NCI-H774 (cell line): ENCODE measurements around the gene ZNF664.

Source experiments
- DNase-seq: peaks from one replicate; lab custom pipeline; 2025; lab: John Stamatoyannopoulos, UW

Gene ZNF664

DNA sequence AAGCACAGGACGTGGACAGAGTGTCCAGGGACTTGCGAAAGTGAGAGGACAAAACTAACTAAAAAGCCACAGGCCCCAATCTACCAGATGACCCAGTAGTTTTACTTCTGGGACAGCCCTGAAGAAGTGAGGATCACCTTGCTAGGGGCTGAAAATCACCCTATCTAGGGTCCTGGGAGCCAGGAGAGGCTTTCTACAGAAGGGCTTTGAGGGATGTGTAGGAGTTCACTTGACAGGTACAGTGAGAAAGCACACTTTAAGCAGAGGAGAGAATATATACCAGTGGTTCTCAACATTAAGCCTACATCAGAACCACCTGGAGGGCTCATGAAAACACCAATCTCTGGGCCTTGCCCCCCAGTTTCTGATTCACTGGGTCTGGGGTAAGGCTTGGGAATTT, 60.8 kb downstream of the ZNF664 start:
- no peak for DNase-seq

DNA sequence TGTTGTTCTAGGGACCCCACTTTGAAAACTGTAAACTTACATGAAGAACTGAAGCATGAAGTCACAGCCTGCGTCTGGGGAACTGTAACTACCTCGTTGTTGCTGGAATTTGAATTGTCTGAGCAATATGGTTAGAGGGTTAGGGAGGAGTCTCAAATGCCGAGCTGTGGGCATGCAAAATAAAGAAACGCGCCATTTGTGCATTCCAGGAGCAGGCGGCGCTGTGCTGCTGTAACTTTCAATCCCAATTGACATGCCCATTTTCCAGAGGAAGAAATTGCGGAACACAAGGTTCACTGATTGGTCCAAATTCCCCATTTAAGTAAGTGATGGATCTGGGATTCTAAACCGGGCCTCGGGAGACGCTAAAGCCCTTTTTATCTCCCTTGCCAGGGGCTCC, 61.3 kb downstream of the ZNF664 start:
- DNase-seq, result no peak

DNA sequence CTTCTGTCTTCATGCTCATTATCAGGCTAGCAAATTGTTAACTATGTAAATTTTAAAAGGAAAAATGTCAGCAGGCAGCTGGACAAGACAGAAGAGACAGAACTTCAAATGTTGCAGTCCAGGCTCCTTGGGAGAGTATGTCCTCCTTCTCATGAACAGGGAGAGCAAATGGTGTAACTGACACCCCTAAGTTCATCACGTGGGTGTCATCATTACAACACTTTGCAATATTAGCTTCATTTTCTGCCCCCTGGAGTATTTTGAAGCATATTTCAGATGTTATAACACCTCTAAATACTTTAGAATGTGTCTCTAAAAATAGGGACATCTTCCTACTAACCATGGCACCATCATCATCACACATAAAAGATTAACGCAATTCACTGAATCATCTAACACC, 62.1 kb downstream of the ZNF664 start:
- no peak for DNase-seq

DNA sequence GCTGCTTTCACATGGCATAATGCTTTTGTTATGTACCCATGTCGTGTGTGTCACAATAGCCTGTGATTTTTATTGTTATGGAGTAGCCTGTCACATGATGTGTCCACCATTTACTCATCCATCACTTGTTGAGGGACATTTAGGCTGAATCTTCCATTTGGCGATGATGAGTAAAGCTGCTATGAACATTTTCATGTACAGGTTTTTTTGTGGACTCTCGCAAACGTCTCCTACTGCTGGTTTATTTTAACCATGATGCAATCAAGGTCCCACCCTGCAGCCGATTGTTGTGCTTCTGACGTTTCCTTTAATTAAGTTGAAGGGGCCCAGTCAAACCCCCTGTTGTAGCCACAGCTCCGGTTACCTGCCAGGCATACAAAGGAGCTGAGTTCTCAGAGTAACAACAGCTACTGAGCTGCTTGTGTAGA, 63.2 kb downstream of the ZNF664 start:
- no peak for DNase-seq

DNA sequence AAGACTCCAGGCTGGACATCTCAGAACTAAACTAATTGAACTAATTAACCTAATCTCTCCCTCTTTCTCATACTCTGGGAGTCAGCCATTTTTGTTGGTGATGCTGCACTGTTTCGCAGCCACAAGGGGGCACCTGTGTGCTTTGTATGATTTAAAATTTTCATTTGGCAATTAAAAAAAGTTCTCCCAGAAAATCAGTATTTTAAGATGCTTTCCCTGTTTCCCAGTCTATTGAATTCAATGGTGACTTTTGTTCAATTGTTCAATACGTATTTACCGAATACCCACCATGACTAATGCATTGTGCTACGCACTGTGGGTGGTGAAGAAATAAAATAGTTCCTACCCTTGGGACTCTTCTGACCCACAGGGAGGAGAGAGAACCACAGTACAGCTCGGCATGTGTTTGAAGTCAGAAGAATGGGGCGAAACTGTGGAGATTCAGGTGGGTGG, 63.7 kb downstream of the ZNF664 start:
- DNase-seq, result peak; percentile 5

- no peak for DNase-seq
Observed at GRCh38 chr12:124037331-124037730, 64.3 kb downstream of the ZNF664 start.

DNA sequence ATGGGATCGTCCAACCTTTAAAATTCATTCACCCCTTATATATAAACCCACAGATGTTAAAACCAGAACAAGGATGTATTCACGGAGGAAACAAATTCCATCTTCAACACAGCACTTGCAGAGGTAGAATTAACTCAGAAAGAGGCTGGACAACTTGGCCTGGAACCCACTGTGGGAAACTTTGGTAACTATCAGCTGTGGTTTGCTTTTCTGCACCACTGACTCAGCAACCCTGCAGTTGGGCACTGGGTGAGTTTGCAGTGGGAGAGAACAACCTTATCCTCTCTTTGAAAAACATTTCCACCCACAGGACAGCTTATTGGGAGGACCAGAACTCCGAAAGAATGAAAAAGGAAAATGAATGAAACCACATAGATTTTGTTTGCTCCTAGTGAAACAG, 66.3 kb downstream of the ZNF664 start:
- DNase-seq, result no peak

DNA sequence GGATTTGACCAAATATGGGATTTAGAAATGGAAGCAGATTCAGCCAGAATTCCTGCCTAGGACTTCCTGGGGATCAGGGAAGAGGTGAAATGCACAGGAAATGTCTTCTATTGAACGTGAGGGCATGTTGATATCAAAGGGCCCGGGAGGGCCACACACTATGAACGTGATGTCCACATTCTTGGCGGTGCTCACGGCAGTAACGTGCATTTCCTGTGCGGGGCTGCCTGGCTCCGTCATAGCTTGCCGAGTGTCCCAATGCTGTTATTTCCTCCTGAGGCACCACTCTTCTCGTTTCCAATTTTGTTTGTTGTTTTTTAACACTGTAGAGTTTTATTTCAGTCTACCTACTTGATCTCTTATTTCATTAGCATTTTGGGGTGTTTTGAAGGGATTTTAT, 67.3 kb downstream of the ZNF664 start:
- DNase-seq, result no peak

GRCh38 chr12:124040737-124041136, 67.7 kb downstream of the ZNF664 start:
- no peak for DNase-seq

- DNase-seq, result no peak
Observed at GRCh38 chr12:124041907-124042306, 68.9 kb downstream of the ZNF664 start.

DNA sequence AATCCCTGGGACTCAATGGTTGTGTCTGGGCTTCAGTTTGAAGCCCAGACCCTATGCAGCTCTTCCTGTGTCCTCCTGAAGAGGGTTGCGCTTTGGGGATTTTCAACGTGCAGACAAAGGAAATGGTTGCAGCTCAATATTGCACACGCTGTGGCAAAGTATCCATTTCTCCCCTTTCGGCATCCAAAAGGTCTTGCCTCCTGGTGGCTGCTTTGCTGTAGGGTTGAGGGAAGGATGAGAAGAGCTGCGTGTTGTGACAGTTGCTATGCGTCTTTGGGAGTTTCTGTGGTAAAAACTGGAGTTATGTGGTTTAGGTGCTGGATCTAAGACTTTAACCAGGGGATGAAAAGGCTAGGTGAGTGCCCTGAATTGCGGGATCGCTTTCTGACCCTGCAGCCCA, 71.0 kb downstream of the ZNF664 start:
- DNase-seq, result no peak

GRCh38 chr12:124044809-124045321, 71.8 kb downstream of the ZNF664 start:
- no peak for DNase-seq

- no peak for DNase-seq
Observed at GRCh38 chr12:124045671-124046455, 72.8 kb downstream of the ZNF664 start.

DNA sequence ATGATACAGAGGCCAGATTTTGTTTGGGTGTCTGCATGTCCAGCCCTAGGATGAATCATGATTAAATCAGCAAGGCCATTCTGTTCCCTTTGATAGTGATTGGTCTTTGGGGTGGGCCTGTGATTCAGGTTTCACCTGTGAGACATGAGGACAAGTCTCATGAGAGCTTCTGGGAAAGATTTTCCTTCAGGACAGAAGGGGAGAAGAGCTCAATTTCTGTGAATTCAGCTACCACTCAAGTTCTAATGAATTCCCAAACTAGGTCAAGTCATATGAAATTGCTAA, 73.4 kb downstream of the ZNF664 start:
- no peak for DNase-seq

DNA sequence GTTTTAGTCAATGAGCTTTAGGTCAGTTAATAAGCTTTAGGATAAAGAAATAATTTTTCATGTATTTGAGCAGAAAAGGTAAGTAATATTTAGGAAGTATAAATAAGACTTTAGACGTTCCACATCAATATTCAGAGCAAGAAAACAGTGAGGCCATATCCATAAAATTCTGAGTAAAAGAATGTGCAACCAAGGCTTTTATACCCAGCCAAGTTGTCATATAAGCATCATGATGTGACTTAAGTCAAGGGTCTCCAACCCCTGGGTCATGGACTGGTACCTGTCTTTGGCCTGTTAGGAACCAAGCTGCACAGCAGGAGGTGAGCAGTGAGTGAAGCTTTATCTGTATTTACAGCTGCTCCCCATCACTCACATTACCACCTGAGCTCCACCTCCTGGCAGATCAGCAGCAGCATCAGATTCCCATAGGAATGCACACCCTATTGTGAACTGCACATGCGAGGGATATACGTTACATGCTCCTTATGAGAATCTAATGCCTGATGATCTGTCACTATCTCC, 74.1 kb downstream of the ZNF664 start:
- DNase-seq, result no peak

DNA sequence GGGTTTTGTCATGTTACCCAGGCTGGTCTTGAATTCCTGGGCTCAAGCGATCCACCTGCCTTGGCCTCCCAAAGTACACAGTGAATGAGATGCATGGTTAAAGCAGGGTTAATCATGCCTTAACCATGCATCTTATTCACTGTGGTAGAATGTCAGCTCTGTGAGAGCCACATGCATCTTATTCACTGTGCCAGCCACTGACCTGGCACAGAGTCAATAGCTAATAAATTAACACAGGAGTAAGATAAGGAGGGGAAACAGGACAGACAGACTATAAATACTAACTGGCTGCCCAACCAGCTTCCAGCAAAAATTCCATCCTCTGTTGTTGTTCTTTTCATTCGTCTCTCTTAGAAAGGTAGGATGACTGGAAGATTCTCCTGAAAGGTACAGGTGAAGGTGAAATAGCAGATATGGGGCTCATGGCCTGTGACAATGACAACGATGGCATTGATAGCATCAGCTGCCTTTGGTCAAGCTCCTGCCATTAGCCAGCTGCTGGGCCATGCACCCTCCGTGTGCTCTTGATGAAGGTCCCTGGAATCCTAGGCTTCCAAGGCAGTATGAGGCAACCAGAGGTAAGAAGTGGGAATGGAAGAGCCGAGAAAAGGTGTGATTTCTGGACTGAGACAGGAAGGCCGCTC, 76.6 kb downstream of the ZNF664 start:
- DNase-seq, result no peak

DNA sequence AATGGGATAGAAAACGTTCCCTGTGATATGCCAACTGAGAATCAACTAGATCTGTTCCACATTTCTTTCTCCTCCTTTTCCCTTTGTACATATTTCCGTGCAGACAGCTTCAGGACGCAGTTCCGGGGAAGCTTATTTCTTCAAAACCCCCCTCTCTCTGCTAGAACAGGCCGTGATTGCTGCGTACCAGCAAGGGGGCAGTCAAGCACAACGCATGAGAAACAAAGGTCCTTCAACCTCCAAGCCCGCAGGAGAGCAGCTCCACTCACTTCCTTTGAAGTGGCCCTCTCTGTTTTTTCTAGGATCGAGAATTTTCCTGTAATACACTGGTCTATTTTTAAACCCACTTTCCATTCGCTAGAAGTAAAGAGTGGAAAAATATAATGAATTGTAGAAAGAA, 80.8 kb downstream of the ZNF664 start:
- peak; percentile 68 for DNase-seq

DNA sequence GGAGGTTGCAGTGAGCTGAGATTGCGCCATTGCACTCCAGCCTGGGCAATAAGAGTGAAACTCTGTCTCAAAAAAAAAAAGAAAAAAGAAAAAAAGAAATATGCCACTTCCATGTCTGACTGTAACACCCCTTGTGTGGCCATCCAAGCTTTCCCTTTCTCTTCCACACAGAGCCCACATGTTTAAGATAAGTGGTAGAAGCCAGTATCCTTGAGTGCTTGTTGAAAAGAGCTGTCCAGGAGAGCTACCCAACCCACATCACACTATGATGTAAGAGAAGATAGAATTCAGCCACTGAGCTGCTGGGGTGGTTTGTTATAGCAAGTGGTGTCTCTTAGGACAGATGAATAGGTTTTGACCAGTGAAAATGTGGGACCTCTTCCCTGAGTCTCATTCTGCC, 82.1 kb downstream of the ZNF664 start:
- DNase-seq, result no peak

DNA sequence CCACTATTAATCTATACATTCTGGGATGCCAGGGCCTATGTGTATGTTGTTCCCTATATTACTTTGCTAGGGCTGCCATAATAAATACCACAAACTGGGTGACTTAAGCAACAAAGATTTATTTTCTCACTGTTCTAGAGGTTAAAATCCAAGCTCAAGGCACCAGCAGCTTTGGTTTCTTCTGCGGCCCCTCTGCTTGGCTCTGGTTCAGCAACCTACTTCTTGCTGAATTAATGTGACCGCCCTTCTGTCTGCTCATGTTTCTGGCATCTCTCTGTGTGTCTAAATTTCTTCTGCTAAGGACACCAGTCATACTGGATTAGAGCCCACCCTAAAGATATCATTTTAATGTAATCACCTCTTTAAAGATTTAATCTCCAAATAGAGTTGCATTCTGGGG, 84.7 kb downstream of the ZNF664 start:
- DNase-seq, result no peak

GRCh38 chr12:124059752-124060151, 86.7 kb downstream of the ZNF664 start:
- DNase-seq, result no peak
